ENCODE measurements around the gene DRC3. TPM values are rescaled to one million over a fixed set of nuclear protein-coding genes. Genes with fewer than 3 reads are reported as not detected.

The DRC3 gene
- total and polyA plus RNA-seq, 10 of the 15 experiments (the other 5 are each of a cell fraction or from before 2014, with no cell fraction given) = 0.18 to 2.3 (median 0.60) TPM; not detected in 3

DNA sequence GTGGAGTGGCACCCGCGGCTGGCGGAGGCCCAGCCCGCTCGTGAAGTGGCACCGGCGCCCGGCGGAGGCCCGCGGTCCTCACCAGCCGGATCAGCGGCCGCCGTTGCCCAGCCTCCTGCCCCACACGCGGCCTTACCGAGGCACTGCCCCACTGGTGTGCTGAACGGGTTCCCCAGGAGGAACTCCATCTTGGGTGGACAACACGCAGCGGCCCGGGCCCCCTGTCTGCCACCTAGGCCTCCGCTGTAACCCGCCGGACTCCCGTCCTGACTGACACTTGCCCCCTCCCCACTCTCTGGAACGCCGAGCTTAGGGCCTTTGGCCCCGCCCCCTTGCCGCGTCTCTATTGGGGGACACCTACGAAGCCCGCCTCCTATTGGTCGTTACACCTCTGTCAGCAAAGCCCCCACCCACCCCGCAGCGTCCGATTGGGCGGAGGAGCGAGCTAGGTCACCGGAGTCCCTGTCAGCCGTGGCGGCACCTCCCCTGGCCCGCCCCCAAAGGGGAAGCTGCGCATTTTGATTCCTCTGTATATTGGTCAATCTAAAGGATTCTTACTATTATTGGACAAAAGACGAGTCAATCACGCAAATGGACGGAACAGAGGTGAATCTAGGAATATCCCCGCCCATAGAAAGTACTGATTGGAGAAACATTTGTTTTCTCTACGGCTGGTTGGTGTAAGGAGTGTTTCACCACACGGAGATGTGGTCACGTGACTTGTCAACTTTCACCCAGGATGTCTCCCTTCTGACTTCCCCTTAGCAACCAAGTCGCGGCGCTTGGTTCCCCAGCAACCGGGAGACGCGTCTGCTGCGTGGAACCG, at the start of gene DRC3, which contains the start of gene TOM1L2 (continued):
- TF ChIP-seq, protein P1, sequence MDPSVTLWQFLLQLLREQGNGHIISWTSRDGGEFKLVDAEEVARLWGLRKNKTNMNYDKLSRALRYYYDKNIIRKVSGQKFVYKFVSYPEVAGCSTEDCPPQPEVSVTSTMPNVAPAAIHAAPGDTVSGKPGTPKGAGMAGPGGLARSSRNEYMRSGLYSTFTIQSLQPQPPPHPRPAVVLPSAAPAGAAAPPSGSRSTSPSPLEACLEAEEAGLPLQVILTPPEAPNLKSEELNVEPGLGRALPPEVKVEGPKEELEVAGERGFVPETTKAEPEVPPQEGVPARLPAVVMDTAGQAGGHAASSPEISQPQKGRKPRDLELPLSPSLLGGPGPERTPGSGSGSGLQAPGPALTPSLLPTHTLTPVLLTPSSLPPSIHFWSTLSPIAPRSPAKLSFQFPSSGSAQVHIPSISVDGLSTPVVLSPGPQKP (IDR thresholded peaks at IDR 0.05; ENCODE audit: low read depth, low read length) = no peak
- peak; percentile 81 for TF ChIP-seq MEF2B (IDR thresholded peaks at IDR 0.05; ENCODE audit: partially characterized antibody, poor library complexity, severe bottlenecking)
- TF ChIP-seq IKZF2 (IDR thresholded peaks at IDR 0.05) = peak in 1 of 2 experiments; percentile 73; a peak in 2 of 4 replicates
- peak; percentile 88 for TF ChIP-seq NR2F1 (conservative IDR thresholded peaks at IDR 0.05)
- TF ChIP-seq, protein P2, sequence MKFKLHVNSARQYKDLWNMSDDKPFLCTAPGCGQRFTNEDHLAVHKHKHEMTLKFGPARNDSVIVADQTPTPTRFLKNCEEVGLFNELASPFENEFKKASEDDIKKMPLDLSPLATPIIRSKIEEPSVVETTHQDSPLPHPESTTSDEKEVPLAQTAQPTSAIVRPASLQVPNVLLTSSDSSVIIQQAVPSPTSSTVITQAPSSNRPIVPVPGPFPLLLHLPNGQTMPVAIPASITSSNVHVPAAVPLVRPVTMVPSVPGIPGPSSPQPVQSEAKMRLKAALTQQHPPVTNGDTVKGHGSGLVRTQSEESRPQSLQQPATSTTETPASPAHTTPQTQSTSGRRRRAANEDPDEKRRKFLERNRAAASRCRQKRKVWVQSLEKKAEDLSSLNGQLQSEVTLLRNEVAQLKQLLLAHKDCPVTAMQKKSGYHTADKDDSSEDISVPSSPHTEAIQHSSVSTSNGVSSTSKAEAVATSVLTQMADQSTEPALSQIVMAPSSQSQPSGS (IDR thresholded peaks at IDR 0.05; ENCODE audit: low read length) = no peak
- TF ChIP-seq TARDBP (IDR thresholded peaks at IDR 0.05; ENCODE audit: borderline replicate concordance) = no peak
- no peak for TF ChIP-seq NRF1 (conservative IDR thresholded peaks at IDR 0.05; ENCODE audit: low read depth, low read length)
- no peak for TF ChIP-seq HDAC2 (IDR thresholded peaks at IDR 0.05)
- TF ChIP-seq SPI1 (IDR thresholded peaks at IDR 0.05; ENCODE audit: borderline replicate concordance, insufficient read depth, low read depth, low read length) = peak; percentile 67; the same call in 1 of the 2 replicates
- peak; percentile 95 for TF ChIP-seq NR2C1 (IDR thresholded peaks at IDR 0.05)
- TF ChIP-seq YY1 (IDR thresholded peaks at IDR 0.05; ENCODE audit: low read depth, low read length) = 0 out of 2 replicates have a peak, but pooled peaks have one; percentile 41
- peak; percentile 96 for TF ChIP-seq FOS (IDR thresholded peaks at IDR 0.05; ENCODE audit: borderline replicate concordance, extremely low read depth, insufficient read length)
- no peak for TF ChIP-seq IRF4 (IDR thresholded peaks at IDR 0.05; ENCODE audit: low read depth, low read length)
- TF ChIP-seq, protein P3, sequence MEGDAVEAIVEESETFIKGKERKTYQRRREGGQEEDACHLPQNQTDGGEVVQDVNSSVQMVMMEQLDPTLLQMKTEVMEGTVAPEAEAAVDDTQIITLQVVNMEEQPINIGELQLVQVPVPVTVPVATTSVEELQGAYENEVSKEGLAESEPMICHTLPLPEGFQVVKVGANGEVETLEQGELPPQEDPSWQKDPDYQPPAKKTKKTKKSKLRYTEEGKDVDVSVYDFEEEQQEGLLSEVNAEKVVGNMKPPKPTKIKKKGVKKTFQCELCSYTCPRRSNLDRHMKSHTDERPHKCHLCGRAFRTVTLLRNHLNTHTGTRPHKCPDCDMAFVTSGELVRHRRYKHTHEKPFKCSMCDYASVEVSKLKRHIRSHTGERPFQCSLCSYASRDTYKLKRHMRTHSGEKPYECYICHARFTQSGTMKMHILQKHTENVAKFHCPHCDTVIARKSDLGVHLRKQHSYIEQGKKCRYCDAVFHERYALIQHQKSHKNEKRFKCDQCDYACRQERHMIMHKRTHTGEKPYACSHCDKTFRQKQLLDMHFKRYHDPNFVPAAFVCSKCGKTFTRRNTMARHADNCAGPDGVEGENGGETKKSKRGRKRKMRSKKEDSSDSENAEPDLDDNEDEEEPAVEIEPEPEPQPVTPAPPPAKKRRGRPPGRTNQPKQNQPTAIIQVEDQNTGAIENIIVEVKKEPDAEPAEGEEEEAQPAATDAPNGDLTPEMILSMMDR (IDR thresholded peaks at IDR 0.05 in 2 of 3, conservative IDR thresholded peaks at IDR 0.05 in 1 of 3; ENCODE audit: control insufficient read depth in 2 of 3, extremely low read depth in 1 of 3, insufficient read depth in 1 of 3, low read depth in 3 of 3, low read length in 3 of 3) = no peak
- TF ChIP-seq SRF (IDR thresholded peaks at IDR 0.05; ENCODE audit: low read depth in 2 of 2, low read length in 2 of 2) = no peak
- TF ChIP-seq, protein P4, sequence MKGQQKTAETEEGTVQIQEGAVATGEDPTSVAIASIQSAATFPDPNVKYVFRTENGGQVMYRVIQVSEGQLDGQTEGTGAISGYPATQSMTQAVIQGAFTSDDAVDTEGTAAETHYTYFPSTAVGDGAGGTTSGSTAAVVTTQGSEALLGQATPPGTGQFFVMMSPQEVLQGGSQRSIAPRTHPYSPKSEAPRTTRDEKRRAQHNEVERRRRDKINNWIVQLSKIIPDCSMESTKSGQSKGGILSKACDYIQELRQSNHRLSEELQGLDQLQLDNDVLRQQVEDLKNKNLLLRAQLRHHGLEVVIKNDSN (IDR thresholded peaks at IDR 0.05; ENCODE audit: borderline replicate concordance, extremely low read length, insufficient read depth, low read depth, low read length) = peak; percentile 82
- TF ChIP-seq PAX8 (IDR thresholded peaks at IDR 0.05) = no peak
- peak; percentile 44; the same call in 1 of the 2 replicates for TF ChIP-seq RUNX3 (IDR thresholded peaks at IDR 0.05; ENCODE audit: low read length)
- TF ChIP-seq CHD2 (IDR thresholded peaks at IDR 0.05; ENCODE audit: borderline replicate concordance, low read depth, low read length) = peak; percentile 98
- TF ChIP-seq TBL1XR1 (IDR thresholded peaks at IDR 0.05; ENCODE audit: low read depth, low read length) = peak; percentile 82; the same call in 1 of the 2 replicates
- TF ChIP-seq, protein P5, sequence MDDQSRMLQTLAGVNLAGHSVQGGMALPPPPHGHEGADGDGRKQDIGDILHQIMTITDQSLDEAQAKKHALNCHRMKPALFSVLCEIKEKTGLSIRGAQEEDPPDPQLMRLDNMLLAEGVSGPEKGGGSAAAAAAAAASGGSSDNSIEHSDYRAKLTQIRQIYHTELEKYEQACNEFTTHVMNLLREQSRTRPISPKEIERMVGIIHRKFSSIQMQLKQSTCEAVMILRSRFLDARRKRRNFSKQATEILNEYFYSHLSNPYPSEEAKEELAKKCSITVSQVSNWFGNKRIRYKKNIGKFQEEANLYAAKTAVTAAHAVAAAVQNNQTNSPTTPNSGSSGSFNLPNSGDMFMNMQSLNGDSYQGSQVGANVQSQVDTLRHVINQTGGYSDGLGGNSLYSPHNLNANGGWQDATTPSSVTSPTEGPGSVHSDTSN (IDR thresholded peaks at IDR 0.05; ENCODE audit: insufficient replicate concordance, low read depth, low read length) = peak; percentile 100
